Thyroid gland (tissue), 4 donors: Measurements from ENCODE around the gene FOXP1. TPM values are rescaled to one million over a fixed set of nuclear protein-coding genes. Genes with fewer than 3 reads are reported as not detected.

Experiments used
- DNase-seq, 2 donors: peaks; one replicate each; pipeline ENCODE4 v3.0.0-alpha.2; 2019
- H3K27ac ChIP-seq, 3 donors: fragments of 200-600 bp; sonication (generic); 1 replicate in 2 of 3; 2 replicates in 1 of 3; pipeline ENCODE4 v1.5.1; 2016 to 2019; ENCODE audit warnings: mild to moderate bottlenecking in 1 of 3, moderate library complexity in 1 of 3
- H3K27me3 ChIP-seq: fragments of 200-600 bp; sonication (generic); one replicate; pipeline ENCODE4 v1.5.1; 2019
- H3K36me3 ChIP-seq, 2 donors: fragments of 200-600 bp; sonication (generic); one replicate each; pipeline ENCODE4 v1.5.1; 2016 to 2019
- H3K4me1 ChIP-seq, 2 donors: fragments of 200-600 bp; sonication (generic); one replicate each; pipeline ENCODE4 v1.5.1; 2017 to 2019
- H3K4me3 ChIP-seq, 3 donors: fragments of 200-600 bp; sonication (generic); replicated peaks in 1 of 3; 1 replicate in 2 of 3; 2 replicates in 1 of 3; pipeline ENCODE4 v1.5.1; 2016; ENCODE audit warnings: mild to moderate bottlenecking in 1 of 3
- H3K9me3 ChIP-seq: fragments of 200-600 bp; sonication (generic); one replicate; pipeline ENCODE4 v1.5.1; 2017
- POLR2A ChIP-seq, 2 donors: fragments of 450-650 bp; IDR thresholded peaks; one replicate each; pipeline ENCODE4 v1.6.1; 2017; ENCODE audit warnings: antibody characterized with exemption in 2 of 2, mild to moderate bottlenecking in 2 of 2, moderate library complexity in 1 of 2
- WGBS, 2 donors: methylation state at CpG; one replicate each; pipeline ENCODE4 v1.1.5; 2017; 5-methylcytosine and 5-hydroxymethylcytosine counted together
- intact Hi-C: fragments of 100-400 bp; cut with DNase I; formaldehyde crosslinking; loops from one replicate; pipeline ENCODE4 v1.15.1; 2023
- total RNA-seq, 4 donors: library from RNA; depleted of rRNA; stranded (reverse); fragments of >200 nt; gene quantifications; one replicate each; pipeline ENCODE4 v1.2.3, GENCODE V29; 2016
- TF ChIP-seq, protein P1 (sequence below), 6 experiments: fragments of 200-600 bp in 3 of 6; fragments of 450-650 bp in 3 of 6; sonication (generic) in 3 of 6; IDR thresholded peaks; one replicate each; pipeline ENCODE4 v1.5.1; 2016 to 2019; ENCODE audit warnings: antibody characterized with exemption in 6 of 6, mild to moderate bottlenecking in 2 of 6, inconsistent platforms in 1 of 6, moderate library complexity in 1 of 6

FOXP1 gene
- total RNA-seq, 4 donors from 2014 or later: 111 to 187 (median 141) TPM

- intact Hi-C loops: no loop called here
- Histone ChIP-seq H3K36me3 (no peaks in the 10 kb centered on the region), H3K27ac (no peak overlapping the region), H3K9me3 (no peaks in the 10 kb centered on the region), H3K27me3 (no peaks in the 10 kb centered on the region), H3K4me3 (no peak overlapping the region), H3K4me1 (no peaks in the 10 kb centered on the region)
- DNase-seq: no peak
- WGBS, 2 donors: 91 to 95% methylated on average over 7 of the region's 7 CpGs
- TF ChIP-seq, protein P1, sequence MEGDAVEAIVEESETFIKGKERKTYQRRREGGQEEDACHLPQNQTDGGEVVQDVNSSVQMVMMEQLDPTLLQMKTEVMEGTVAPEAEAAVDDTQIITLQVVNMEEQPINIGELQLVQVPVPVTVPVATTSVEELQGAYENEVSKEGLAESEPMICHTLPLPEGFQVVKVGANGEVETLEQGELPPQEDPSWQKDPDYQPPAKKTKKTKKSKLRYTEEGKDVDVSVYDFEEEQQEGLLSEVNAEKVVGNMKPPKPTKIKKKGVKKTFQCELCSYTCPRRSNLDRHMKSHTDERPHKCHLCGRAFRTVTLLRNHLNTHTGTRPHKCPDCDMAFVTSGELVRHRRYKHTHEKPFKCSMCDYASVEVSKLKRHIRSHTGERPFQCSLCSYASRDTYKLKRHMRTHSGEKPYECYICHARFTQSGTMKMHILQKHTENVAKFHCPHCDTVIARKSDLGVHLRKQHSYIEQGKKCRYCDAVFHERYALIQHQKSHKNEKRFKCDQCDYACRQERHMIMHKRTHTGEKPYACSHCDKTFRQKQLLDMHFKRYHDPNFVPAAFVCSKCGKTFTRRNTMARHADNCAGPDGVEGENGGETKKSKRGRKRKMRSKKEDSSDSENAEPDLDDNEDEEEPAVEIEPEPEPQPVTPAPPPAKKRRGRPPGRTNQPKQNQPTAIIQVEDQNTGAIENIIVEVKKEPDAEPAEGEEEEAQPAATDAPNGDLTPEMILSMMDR (IDR thresholded peaks at IDR 0.05): no peak
- TF ChIP-seq POLR2A (IDR thresholded peaks at IDR 0.05): no peak
These were observed 650.3 kb downstream of the FOXP1 start for GRCh38 chr3:70933105-70933810.

- WGBS, 2 donors: 98% methylated on average over 4 of the region's 4 CpGs
- H3K4me3 ChIP-seq: no peak overlapping the region
- intact Hi-C loops: no loop called here
- H3K9me3 ChIP-seq: no peaks in the 10 kb centered on the region
- no peaks in the 10 kb centered on the region for H3K36me3 ChIP-seq
- TF ChIP-seq, protein P1 (IDR thresholded peaks at IDR 0.05): no peak
- TF ChIP-seq POLR2A (IDR thresholded peaks at IDR 0.05): no peak
- DNase-seq: no peak
- H3K27me3 ChIP-seq: no peaks in the 10 kb centered on the region
- no peak overlapping the region for H3K27ac ChIP-seq
- H3K4me1 ChIP-seq: no peaks in the 10 kb centered on the region
These were observed 653.5 kb downstream of the FOXP1 start for GRCh38 chr3:70930066-70930465.

- H3K27ac ChIP-seq: no peak overlapping the region
- WGBS, 2 donors: 91 to 96% methylated on average over 4 of the region's 4 CpGs
These were observed 656.3 kb downstream of the FOXP1 start for GRCh38 chr3:70927239-70927638.

DNA sequence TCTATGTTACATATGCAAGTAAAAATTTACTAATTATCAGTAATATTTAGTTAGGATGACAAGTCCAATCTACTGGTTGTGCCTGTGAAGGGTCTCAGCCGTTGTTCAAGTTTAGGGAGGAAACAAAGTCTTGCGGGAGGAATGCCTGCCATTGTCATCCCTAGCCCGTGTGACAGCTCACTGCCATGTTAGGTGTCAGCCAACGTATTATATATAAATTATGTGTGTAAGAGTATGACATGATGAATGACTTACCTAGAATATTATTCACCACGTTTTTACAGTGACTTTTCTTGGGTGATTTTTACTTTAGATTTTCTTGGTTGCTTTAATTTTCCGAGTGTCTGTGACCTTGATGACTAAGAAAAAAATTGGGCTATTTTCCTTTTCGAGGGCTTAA, 656.7 kb downstream of the FOXP1 start:
- DNase-seq: no peak
- Histone ChIP-seq H3K36me3 (no peaks in the 10 kb centered on the region), H3K4me3 (no peak overlapping the region), H3K9me3 (no peaks in the 10 kb centered on the region), H3K4me1 (no peaks in the 10 kb centered on the region), H3K27ac (no peak overlapping the region), H3K27me3 (no peaks in the 10 kb centered on the region)
- intact Hi-C loops: no loop called here
- no peak for TF ChIP-seq POLR2A (IDR thresholded peaks at IDR 0.05)
- TF ChIP-seq, protein P1 (IDR thresholded peaks at IDR 0.05): no peak
- 83 to 84% methylated on average over 7 of the region's 7 CpGs for WGBS, 2 donors

More at GRCh38 chr3:70927239-70927638, 656.3 kb downstream of the FOXP1 start:
- no peak for DNase-seq
- Histone ChIP-seq H3K4me3 (no peak overlapping the region), H3K27me3 (no peaks in the 10 kb centered on the region), H3K4me1 (no peaks in the 10 kb centered on the region), H3K9me3 (no peaks in the 10 kb centered on the region), H3K36me3 (no peaks in the 10 kb centered on the region)
- intact Hi-C loops: no loop called here
- TF ChIP-seq POLR2A (IDR thresholded peaks at IDR 0.05): no peak
- TF ChIP-seq, protein P1 (IDR thresholded peaks at IDR 0.05): no peak

GRCh38 chr3:70919661-70920060, 663.9 kb downstream of the FOXP1 start:
- intact Hi-C loops: no loop called here
- Histone ChIP-seq H3K36me3 (no peaks in the 10 kb centered on the region), H3K4me3 (no peak overlapping the region), H3K9me3 (no peaks in the 10 kb centered on the region), H3K27me3 (no peaks in the 10 kb centered on the region), H3K4me1 (no peaks in the 10 kb centered on the region), H3K27ac (no peak overlapping the region)
- DNase-seq: no peak
- no peak for TF ChIP-seq POLR2A (IDR thresholded peaks at IDR 0.05)
- TF ChIP-seq, protein P1 (IDR thresholded peaks at IDR 0.05): no peak
- WGBS, 2 donors: 75 to 78% methylated on average over 3 of the region's 3 CpGs
